ENCODE measurements around the gene PNPLA3. TPM values are rescaled to one million over a fixed set of nuclear protein-coding genes. Genes with fewer than 3 reads are reported as not detected.

The PNPLA3 gene, protein sequence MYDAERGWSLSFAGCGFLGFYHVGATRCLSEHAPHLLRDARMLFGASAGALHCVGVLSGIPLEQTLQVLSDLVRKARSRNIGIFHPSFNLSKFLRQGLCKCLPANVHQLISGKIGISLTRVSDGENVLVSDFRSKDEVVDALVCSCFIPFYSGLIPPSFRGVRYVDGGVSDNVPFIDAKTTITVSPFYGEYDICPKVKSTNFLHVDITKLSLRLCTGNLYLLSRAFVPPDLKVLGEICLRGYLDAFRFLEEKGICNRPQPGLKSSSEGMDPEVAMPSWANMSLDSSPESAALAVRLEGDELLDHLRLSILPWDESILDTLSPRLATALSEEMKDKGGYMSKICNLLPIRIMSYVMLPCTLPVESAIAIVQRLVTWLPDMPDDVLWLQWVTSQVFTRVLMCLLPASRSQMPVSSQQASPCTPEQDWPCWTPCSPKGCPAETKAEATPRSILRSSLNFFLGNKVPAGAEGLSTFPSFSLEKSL
- 0.11 TPM in 1 of 2 replicates, not detected in the other for polyA plus RNA-seq

DNA sequence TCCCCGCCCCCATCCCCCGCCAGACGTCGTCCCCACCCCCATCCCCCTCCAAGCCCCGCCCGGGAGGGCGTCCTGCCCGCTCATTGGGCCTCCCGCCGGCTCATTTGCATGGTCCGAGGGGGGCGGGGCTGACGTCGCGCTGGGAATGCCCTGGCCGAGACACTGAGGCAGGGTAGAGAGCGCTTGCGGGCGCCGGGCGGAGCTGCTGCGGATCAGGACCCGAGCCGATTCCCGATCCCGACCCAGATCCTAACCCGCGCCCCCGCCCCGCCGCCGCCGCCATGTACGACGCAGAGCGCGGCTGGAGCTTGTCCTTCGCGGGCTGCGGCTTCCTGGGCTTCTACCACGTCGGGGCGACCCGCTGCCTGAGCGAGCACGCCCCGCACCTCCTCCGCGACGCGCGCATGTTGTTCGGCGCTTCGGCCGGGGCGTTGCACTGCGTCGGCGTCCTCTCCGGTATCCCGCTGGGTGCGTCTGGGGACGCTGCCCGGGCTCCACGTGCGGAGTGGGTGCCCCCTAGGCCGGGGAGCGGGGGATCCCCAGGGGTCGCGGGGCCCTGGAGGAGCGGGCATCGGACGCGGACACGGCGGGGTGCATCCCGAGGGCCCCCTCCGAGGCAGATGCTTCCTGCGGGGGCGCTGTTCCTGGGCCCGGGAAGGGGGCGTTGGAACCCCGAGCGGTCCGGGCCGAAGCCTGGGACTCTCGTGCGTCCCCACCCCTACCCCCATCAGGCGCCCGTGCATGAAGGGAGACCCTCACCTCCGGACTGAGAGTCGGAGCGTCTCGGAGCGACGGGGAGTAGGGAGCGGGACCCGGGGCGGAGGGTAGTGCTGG, at the start of gene PNPLA3:
PNPLA3 (plus strand) TSS at position 175 of the 834 bp plus-strand sequence; CDS start at position 282, 107 bp downstream.

DNA sequence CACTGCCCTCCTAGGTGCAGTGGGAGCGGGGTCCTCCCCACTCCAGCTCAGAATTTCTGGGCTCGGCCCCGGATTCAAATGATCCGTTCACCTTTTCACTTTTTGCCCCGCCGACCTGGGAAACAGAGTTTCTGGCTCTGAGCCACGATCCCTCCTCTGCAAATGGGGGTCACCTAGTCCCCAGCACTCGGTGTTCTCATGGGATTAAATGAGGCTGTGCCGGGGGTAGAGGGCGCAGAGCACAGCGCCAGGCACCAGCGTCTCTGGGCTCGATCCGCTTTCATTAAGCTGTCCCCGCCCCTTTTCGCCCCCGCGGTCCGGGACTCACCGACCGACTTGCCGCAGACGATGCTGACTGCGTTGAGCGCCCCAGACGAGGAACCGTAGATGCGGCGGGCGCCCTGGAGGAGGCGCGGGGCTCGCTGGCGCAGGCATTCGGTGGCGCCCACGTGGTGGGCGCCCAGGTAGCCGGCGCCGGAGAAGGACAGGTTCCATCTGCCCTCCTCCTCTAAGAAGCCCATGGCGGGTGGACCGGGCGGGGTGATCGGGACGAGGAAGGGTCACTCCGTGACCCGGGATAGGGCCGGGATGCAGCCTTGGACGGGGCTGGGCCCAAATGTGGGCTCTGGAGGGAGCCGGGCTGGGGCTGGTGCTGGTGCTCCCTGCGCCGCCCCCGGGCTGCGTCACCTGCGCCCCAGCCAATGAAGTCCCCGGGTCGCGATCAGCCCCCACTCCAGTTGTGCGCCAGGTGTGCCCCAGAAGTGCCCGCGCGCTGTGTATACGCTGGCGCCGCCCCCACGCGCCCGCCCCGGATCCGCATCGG, 32.0 kb upstream of the PNPLA3 start, which contains the start of gene PNPLA5:
PNPLA5 (minus strand) TSS at position 654 of the 823 bp plus-strand sequence; CDS start at position 521, 133 bp downstream.

DNA sequence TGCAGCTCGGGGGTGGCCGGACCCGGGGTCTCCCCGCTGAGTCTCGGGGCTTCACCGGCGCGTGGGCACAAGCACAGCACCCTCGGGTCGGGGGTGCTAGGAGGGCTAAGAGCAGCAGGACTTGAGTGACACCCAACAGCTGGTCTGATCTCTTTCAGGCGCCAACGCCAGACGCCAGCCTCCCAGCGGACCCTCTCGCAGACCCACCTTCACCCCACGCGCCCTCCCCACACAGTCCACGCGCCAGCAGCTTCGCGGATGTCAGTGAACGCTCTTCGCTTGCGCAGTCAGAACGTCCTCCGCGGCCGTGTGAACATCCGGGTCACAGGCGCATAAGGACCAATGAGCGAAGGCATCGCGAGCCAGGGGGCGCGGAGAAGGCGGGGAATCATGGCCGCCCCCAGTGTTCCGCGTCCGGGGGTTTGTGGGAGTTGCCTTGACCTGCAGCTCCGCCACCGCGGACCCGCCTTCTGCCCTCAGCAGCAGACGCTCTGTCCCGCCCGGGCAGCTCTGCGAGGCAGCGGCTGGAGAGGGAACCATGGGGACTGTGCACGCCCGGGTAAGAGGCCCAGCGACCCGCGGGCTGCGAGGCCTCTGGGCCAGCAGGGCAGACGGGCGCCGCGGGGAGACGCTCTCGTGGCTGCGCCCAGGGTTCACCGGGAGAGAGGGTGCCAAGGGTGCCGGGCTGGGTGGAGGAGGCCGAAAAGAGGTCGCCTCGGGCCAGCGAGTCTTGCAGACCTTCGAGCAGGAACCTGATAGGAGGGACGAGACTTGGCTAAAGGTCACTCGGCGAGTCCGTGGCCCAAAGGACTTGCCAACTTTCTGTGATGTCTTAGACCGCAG, 31.7 kb downstream of the PNPLA3 start, which contains the start of gene SAMM50:
SAMM50 (plus strand) TSS at position 403 of the 843 bp plus-strand sequence; CDS start at position 539, 136 bp downstream.

Other genes starting within 250 kb of the PNPLA3 start
- 1.3 and 5.9 TPM in 2 replicates for gene EFCAB6, start 111.5 kb upstream of the PNPLA3 start, polyA plus RNA-seq
- 49.2 and 54.1 TPM in 2 replicates for gene SULT4A1, start 61.3 kb upstream of the PNPLA3 start, polyA plus RNA-seq
- not detected in 2 replicates for gene PNPLA5, start 31.8 kb upstream of the PNPLA3 start, polyA plus RNA-seq
- 35.1 and 39.4 TPM in 2 replicates for gene SAMM50, start 31.6 kb downstream of the PNPLA3 start, polyA plus RNA-seq
- 2.6 and 5.7 TPM in 2 replicates for gene PARVB, start 100.5 kb downstream of the PNPLA3 start, polyA plus RNA-seq

Data from Purkinje cell (primary cell).